Heart right ventricle (tissue), 16 donors: ENCODE results near the gene PLK5. TPM values are rescaled to one million over a fixed set of nuclear protein-coding genes. Genes with fewer than 3 reads are reported as not detected.
A peak's percentile ranks its signal among the peaks of the same experiment; 100 is the strongest.
"Not testable (repeated sequence)": the region's sequence is repeated elsewhere in the genome, so short reads cannot be mapped to it uniquely, and the experiment has no call there.

Source experiments
- ATAC-seq, 8 donors: fragments of 200-7000 bp; cut with Tn5 transposase; one replicate each; pipeline ENCODE4 v1.9.1; 2020; ENCODE audit warnings: mild to moderate bottlenecking in 8 of 8, moderate library complexity in 8 of 8, moderate number of reproducible peaks in 1 of 8
- DNase-seq, 2 donors: peaks; one replicate each; pipeline ENCODE4 v3.0.0-alpha.2; 2020
- H3K27ac ChIP-seq, 10 donors: fragments of 200-600 bp; sonication (generic) in 2 of 10; one replicate each; pipeline versions ENCODE4 v1.5.0 to v1.8.0; 2020 to 2022; ENCODE audit warnings: mild to moderate bottlenecking in 3 of 10
- H3K27me3 ChIP-seq, 7 donors: fragments of 200-600 bp; one replicate each; pipeline ENCODE4 v1.8.0; 2021 to 2022; ENCODE audit warnings: mild to moderate bottlenecking in 2 of 7
- H3K36me3 ChIP-seq, 9 donors: fragments of 200-600 bp; sonication (generic) in 1 of 9; one replicate each; pipeline versions ENCODE4 v1.5.0 to v1.8.0; 2020 to 2022; ENCODE audit warnings: mild to moderate bottlenecking in 2 of 9
- H3K4me1 ChIP-seq, 9 donors: fragments of 200-600 bp; sonication (generic) in 1 of 9; one replicate each; pipeline versions ENCODE4 v1.5.0 to v1.8.0; 2020 to 2022; ENCODE audit warnings: mild to moderate bottlenecking in 4 of 9
- H3K4me3 ChIP-seq, 10 donors: fragments of 200-600 bp; sonication (generic) in 2 of 10; one replicate each; pipeline versions ENCODE4 v1.5.0 to v1.8.0; 2020 to 2022; ENCODE audit warnings: mild to moderate bottlenecking in 7 of 10, moderate library complexity in 2 of 10
- H3K9me3 ChIP-seq, 11 donors: fragments of 200-600 bp in 10 of 11; sonication (generic) in 2 of 11; one replicate each; pipeline versions ENCODE4 v1.5.0 to v1.8.0; 2013 to 2022; ENCODE audit warnings: mild to moderate bottlenecking in 2 of 11, control low read depth in 1 of 11, moderate library complexity in 1 of 11
- CTCF ChIP-seq, 9 donors: fragments of 200-600 bp; sonication (generic) in 2 of 9; IDR thresholded peaks; one replicate each; pipeline versions ENCODE4 v1.5.0 to v1.8.0; 2021 to 2022; ENCODE audit warnings: antibody characterized with exemption in 9 of 9, mild to moderate bottlenecking in 5 of 9, moderate library complexity in 1 of 9
- WGBS, 2 donors: extraction: QIAGEN DNeasy Blood & Tissue Kit; methylation state at CpG; one replicate each; pipeline ENCODE4 v1.1.7; 2013; ENCODE audit warnings: inconsistent platforms in 1 of 2; 5-methylcytosine and 5-hydroxymethylcytosine counted together
- intact Hi-C, 10 donors: fragments of 100-400 bp; cut with DNase I; formaldehyde crosslinking; loops; one replicate each; pipeline versions ENCODE4 v1.11.1 to v1.14.2; 2022
- polyA plus RNA-seq, 2 donors: library from polyadenylated mRNA; stranded (reverse); fragments of 200-250 nt; gene quantifications; one replicate each; pipeline ENCODE4 v1.2.3, GENCODE V29; 2013
- total RNA-seq, 10 donors: library from RNA; stranded (reverse); fragmentation: NEBNext Ultra II Directional in 3 of 10; extraction: Animal tissue kit (Norgen Biotek cat#: 25700) in 3 of 10; gene quantifications; one replicate each; pipeline versions ENCODE4 v1.2.1 to v1.2.4, GENCODE V29; 2021 to 2023
- donor health status: Arrhythmogenic right ventricular cardiomyopathy.
- donor health status: ischemic (EF 13 %, LVEDD 7.1; RV severe dilation, severe dysfunction).
- donor health status: healthy with polysubstance abuse.
- donor health status: DM: no; HTN: yes; CAD: no.
- donor health status: DM: no; HTN: no; CAD: no.
- donor health status: ischemic (EF 25% LVEDD 6.9; RV normal size, moderate dysfunction).
- donor health status: ischemic (EF 25% LVEDD 5.7; RV mildly dilated, moderate dysfunction).
- donor health status: healthy.
- donor health status: DM: yes; HTN: yes; CAD: no.
- donor health status: Ischemic cardiomyopathy.
- donor health status: ischemic (EF 35%, LVEDD 5.7; RV mildly dilated, moderate dysfunction).
- donor health status: nonischemic (EF 11% LVEDD 7.7; RV severe dilation, severe dysfunction).
- donor health status: DM: yes; HTN: yes; CAD: no.
- donor health status: PGD.
- donor health status: ischemic (EF 29% LVEDD 5.4; RV normal size, mild dysfunction).
- donor health status: nonischemic (EF 23%, LVEDD 6.1; RV moderate dilation, normal function).

Gene PLK5
- total and polyA plus RNA-seq, 12 donors, result 0.11 to 0.57 TPM; not detected in 10

GRCh38 chr19:1514295-1514661, 9.6 kb upstream of the PLK5 start:
- ATAC-seq, result no peak
- H3K27ac ChIP-seq, result peak overlapping the region in 2 of 10 donors; percentile 93 to 94
- 73 to 76% methylated on average over 10 of the region's 10 CpGs for WGBS, 2 donors
- intact Hi-C loops, result loop anchor here in 4 of 10 donors (5.0 to 10.0 kb wide), 3 partner anchors 49 to 237 kb away; partner anchors contain the start of gene FAM174C (in 1 of the 4)
- TF ChIP-seq CTCF (IDR thresholded peaks at IDR 0.05), result no peak
- no peak for DNase-seq
- peaks cover 7 to 45% (median 17%) of the 10 kb centered on the region in 9 donors for H3K4me1 ChIP-seq
- peaks cover 0 to 58% (median 17%) of the 10 kb centered on the region in 7 donors for H3K27me3 ChIP-seq
- H3K9me3 ChIP-seq, result no peaks in the 10 kb centered on the region
- no peaks in the 10 kb centered on the region for H3K36me3 ChIP-seq
- H3K4me3 ChIP-seq, result no peak overlapping the region

- no peaks in the 10 kb centered on the region for H3K36me3 ChIP-seq
- peaks cover 7 to 39% (median 17%) of the 10 kb centered on the region in 9 donors for H3K4me1 ChIP-seq
- H3K27me3 ChIP-seq, result peaks cover 0 to 52% (median 17%) of the 10 kb centered on the region in 7 donors
- 68 to 72% methylated on average over 14 of the region's 14 CpGs for WGBS, 2 donors
- H3K9me3 ChIP-seq, result no peaks in the 10 kb centered on the region
- DNase-seq (no peak), ATAC-seq (no peak)
- intact Hi-C loops, result loop anchor here in 4 of 10 donors (5.0 to 10.0 kb wide), 3 partner anchors 50 to 238 kb away; partner anchors contain the start of gene FAM174C (in 1 of the 4)
- H3K4me3 ChIP-seq, result no peak overlapping the region
- TF ChIP-seq CTCF (IDR thresholded peaks at IDR 0.05), result no peak
- no peak overlapping the region for H3K27ac ChIP-seq
Measured at GRCh38 chr19:1514986-1515721, 8.7 kb upstream of the PLK5 start.

GRCh38 chr19:1516395-1516753, 7.5 kb upstream of the PLK5 start:
- intact Hi-C loops, result loop anchor here in 4 of 10 donors (10.0 kb wide), 2 partner anchors 52 to 72 kb away; no protein-coding TSS in a partner anchor
- Histone ChIP-seq H3K27me3 (peaks cover 0 to 40% (median 17%) of the 10 kb centered on the region in 7 donors), H3K27ac (no peak overlapping the region), H3K4me3 (no peak overlapping the region), H3K9me3 (no peaks in the 10 kb centered on the region), H3K4me1 (peaks cover 7 to 29% (median 19%) of the 10 kb centered on the region in 9 donors), H3K36me3 (no peaks in the 10 kb centered on the region)
- WGBS, 2 donors, result 72 to 79% methylated on average over 8 of the region's 8 CpGs
- no peak for TF ChIP-seq CTCF (IDR thresholded peaks at IDR 0.05)
- DNase-seq (no peak), ATAC-seq (no peak)

- Histone ChIP-seq H3K4me1 (peaks cover 0 to 19% (median 7%) of the 10 kb centered on the region in 9 donors), H3K4me3 (no peak overlapping the region), H3K27me3 (peaks cover 4 to 33% (median 19%) of the 10 kb centered on the region in 7 donors), H3K36me3 (no peaks in the 10 kb centered on the region), H3K9me3 (no peaks in the 10 kb centered on the region), H3K27ac (no peak overlapping the region)
- intact Hi-C loops, result loop anchor here in 4 of 10 donors (10.0 kb wide), 2 partner anchors 54 to 74 kb away; no protein-coding TSS in a partner anchor
- no peak for TF ChIP-seq CTCF (IDR thresholded peaks at IDR 0.05)
- ATAC-seq, result no peak
- 87 to 94% methylated on average over 4 of the region's 4 CpGs for WGBS, 2 donors
- no peak for DNase-seq
Measured at GRCh38 chr19:1518471-1518870, 5.4 kb upstream of the PLK5 start.

- not testable (repeated sequence) for H3K27ac ChIP-seq, H3K4me3 ChIP-seq, ATAC-seq, H3K36me3 ChIP-seq, DNase-seq, H3K9me3 ChIP-seq
- WGBS, 2 donors, result 82 to 93% methylated on average over 8 of the region's 8 CpGs
- H3K27me3 ChIP-seq, result peaks cover 12 to 33% (median 24%) of the 10 kb centered on the region in 7 donors
- H3K4me1 ChIP-seq, result peaks cover 0 to 11% (median 4%) of the 10 kb centered on the region in 9 donors
- intact Hi-C loops, result loop anchor here in 4 of 10 donors (10.0 kb wide), 3 partner anchors 55 to 205 kb away; no protein-coding TSS in a partner anchor
Measured at GRCh38 chr19:1519802-1520201, 4.1 kb upstream of the PLK5 start.
